HEK293 (cell line): Measurements from ENCODE around the gene SYNDIG1.

Experiments
- KLF1 ChIP-seq: fragments of 450-650 bp; formaldehyde crosslinking; IDR thresholded peaks from 2 replicates; pipeline ENCODE4 v1.5.1; 2016; ENCODE audit warnings: missing biosample characterization, missing genetic modification characterization
- ZNF114 ChIP-seq: fragments of 450-650 bp; formaldehyde crosslinking; IDR thresholded peaks from 2 replicates; pipeline ENCODE4 v1.5.0; 2017; ENCODE audit warnings: missing biosample characterization, missing genetic modification characterization
- ZNF24 ChIP-seq: fragments of 450-650 bp; formaldehyde crosslinking; IDR thresholded peaks from 2 replicates; pipeline ENCODE4 v1.5.1; 2016; ENCODE audit warnings: missing biosample characterization, missing genetic modification characterization
- ZNF433 ChIP-seq: fragments of 450-650 bp; formaldehyde crosslinking; IDR thresholded peaks from 2 replicates; pipeline ENCODE4 v1.5.1; 2016; ENCODE audit warnings: missing biosample characterization, missing genetic modification characterization, low read depth
- ZNF548 ChIP-seq: fragments of 450-650 bp; formaldehyde crosslinking; IDR thresholded peaks from 2 replicates; pipeline ENCODE4 v1.5.1; 2016; ENCODE audit warnings: missing biosample characterization, missing genetic modification characterization
- ZNF621 ChIP-seq: fragments of 450-650 bp; formaldehyde crosslinking; IDR thresholded peaks from 2 replicates; pipeline ENCODE4 v1.5.1; 2017; ENCODE audit warnings: missing biosample characterization, missing genetic modification characterization
- TF ChIP-seq, protein P1 (sequence below): fragments of 450-650 bp; formaldehyde crosslinking; IDR thresholded peaks from 2 replicates; pipeline ENCODE4 v1.5.1; 2016; ENCODE audit warnings: missing biosample characterization, missing genetic modification characterization
- TF ChIP-seq, protein P2 (sequence below): fragments of 450-650 bp; formaldehyde crosslinking; IDR thresholded peaks from 2 replicates; pipeline ENCODE4 v1.5.1; 2016; ENCODE audit warnings: missing biosample characterization, missing genetic modification characterization
- TF ChIP-seq, protein P3 (sequence below): fragments of 450-650 bp; formaldehyde crosslinking; IDR thresholded peaks from 2 replicates; pipeline ENCODE4 v1.5.1; 2016; ENCODE audit warnings: missing biosample characterization, missing genetic modification characterization
- TF ChIP-seq, protein P4 (sequence below): fragments of 450-650 bp; formaldehyde crosslinking; IDR thresholded peaks from 2 replicates; pipeline ENCODE4 v1.5.0; 2017; ENCODE audit warnings: missing biosample characterization, missing genetic modification characterization, borderline replicate concordance

DNA sequence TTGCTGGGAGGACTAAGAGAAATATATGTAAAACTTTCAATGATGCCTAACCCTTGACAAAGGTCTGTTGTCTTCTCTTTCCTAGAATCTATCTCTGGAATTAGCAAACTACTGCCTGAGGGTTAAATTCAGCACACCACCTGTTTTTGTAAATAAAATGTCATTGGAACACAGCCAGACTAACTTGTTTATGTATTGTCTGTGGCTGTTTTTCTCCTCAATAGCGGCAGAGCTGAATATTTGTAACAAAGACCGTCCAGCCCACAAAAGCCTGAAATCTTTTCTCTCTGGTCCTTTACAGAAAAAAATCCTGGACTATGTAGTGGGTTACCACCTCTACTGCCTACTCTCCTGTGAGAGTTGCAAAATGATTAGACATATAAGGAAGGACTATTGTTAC, 33.3 kb upstream of the SYNDIG1 start:
- TF ChIP-seq, protein P1, sequence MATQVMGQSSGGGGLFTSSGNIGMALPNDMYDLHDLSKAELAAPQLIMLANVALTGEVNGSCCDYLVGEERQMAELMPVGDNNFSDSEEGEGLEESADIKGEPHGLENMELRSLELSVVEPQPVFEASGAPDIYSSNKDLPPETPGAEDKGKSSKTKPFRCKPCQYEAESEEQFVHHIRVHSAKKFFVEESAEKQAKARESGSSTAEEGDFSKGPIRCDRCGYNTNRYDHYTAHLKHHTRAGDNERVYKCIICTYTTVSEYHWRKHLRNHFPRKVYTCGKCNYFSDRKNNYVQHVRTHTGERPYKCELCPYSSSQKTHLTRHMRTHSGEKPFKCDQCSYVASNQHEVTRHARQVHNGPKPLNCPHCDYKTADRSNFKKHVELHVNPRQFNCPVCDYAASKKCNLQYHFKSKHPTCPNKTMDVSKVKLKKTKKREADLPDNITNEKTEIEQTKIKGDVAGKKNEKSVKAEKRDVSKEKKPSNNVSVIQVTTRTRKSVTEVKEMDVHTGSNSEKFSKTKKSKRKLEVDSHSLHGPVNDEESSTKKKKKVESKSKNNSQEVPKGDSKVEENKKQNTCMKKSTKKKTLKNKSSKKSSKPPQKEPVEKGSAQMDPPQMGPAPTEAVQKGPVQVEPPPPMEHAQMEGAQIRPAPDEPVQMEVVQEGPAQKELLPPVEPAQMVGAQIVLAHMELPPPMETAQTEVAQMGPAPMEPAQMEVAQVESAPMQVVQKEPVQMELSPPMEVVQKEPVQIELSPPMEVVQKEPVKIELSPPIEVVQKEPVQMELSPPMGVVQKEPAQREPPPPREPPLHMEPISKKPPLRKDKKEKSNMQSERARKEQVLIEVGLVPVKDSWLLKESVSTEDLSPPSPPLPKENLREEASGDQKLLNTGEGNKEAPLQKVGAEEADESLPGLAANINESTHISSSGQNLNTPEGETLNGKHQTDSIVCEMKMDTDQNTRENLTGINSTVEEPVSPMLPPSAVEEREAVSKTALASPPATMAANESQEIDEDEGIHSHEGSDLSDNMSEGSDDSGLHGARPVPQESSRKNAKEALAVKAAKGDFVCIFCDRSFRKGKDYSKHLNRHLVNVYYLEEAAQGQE (tag by site-specific recombination), result no peak
- TF ChIP-seq ZNF433 (tag by site-specific recombination) (no peak), ZNF24 (no peak), ZNF114 (tag by site-specific recombination) (no peak), KLF1 (no peak), ZNF548 (no peak), ZNF621 (tag by site-specific recombination) (no peak)
- TF ChIP-seq, protein P2, sequence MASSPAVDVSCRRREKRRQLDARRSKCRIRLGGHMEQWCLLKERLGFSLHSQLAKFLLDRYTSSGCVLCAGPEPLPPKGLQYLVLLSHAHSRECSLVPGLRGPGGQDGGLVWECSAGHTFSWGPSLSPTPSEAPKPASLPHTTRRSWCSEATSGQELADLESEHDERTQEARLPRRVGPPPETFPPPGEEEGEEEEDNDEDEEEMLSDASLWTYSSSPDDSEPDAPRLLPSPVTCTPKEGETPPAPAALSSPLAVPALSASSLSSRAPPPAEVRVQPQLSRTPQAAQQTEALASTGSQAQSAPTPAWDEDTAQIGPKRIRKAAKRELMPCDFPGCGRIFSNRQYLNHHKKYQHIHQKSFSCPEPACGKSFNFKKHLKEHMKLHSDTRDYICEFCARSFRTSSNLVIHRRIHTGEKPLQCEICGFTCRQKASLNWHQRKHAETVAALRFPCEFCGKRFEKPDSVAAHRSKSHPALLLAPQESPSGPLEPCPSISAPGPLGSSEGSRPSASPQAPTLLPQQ (tag by site-specific recombination), result no peak
- TF ChIP-seq, protein P3, sequence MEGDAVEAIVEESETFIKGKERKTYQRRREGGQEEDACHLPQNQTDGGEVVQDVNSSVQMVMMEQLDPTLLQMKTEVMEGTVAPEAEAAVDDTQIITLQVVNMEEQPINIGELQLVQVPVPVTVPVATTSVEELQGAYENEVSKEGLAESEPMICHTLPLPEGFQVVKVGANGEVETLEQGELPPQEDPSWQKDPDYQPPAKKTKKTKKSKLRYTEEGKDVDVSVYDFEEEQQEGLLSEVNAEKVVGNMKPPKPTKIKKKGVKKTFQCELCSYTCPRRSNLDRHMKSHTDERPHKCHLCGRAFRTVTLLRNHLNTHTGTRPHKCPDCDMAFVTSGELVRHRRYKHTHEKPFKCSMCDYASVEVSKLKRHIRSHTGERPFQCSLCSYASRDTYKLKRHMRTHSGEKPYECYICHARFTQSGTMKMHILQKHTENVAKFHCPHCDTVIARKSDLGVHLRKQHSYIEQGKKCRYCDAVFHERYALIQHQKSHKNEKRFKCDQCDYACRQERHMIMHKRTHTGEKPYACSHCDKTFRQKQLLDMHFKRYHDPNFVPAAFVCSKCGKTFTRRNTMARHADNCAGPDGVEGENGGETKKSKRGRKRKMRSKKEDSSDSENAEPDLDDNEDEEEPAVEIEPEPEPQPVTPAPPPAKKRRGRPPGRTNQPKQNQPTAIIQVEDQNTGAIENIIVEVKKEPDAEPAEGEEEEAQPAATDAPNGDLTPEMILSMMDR (tag by site-specific recombination), result no peak
- TF ChIP-seq, protein P4, sequence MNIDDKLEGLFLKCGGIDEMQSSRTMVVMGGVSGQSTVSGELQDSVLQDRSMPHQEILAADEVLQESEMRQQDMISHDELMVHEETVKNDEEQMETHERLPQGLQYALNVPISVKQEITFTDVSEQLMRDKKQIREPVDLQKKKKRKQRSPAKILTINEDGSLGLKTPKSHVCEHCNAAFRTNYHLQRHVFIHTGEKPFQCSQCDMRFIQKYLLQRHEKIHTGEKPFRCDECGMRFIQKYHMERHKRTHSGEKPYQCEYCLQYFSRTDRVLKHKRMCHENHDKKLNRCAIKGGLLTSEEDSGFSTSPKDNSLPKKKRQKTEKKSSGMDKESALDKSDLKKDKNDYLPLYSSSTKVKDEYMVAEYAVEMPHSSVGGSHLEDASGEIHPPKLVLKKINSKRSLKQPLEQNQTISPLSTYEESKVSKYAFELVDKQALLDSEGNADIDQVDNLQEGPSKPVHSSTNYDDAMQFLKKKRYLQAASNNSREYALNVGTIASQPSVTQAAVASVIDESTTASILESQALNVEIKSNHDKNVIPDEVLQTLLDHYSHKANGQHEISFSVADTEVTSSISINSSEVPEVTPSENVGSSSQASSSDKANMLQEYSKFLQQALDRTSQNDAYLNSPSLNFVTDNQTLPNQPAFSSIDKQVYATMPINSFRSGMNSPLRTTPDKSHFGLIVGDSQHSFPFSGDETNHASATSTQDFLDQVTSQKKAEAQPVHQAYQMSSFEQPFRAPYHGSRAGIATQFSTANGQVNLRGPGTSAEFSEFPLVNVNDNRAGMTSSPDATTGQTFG (tag by site-specific recombination), result no peak
